ENCODE results near the gene CCDC17.
"Not testable (repeated sequence)": the region's sequence is repeated elsewhere in the genome, so short reads cannot be mapped to it uniquely, and the experiment has no call there.

CCDC17 gene

DNA sequence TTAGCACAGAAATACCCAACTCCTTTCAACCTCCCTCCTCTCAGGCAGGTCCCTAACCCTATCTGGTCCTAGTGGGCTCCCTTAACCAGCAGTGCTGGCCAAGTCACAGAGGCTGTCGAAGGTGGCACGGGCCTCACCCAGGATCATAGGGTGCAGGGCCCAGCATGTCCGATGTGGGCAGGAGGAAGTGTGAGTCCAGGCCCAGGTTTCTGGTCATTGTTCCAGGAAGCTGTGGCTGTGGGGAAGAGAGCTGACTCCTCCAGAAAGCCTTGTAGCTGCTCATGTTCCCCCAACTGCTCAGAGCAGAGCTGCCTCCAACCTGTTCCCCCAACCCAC, 2.4 kb downstream of the CCDC17 start:
- no peak for DNase-seq

DNA sequence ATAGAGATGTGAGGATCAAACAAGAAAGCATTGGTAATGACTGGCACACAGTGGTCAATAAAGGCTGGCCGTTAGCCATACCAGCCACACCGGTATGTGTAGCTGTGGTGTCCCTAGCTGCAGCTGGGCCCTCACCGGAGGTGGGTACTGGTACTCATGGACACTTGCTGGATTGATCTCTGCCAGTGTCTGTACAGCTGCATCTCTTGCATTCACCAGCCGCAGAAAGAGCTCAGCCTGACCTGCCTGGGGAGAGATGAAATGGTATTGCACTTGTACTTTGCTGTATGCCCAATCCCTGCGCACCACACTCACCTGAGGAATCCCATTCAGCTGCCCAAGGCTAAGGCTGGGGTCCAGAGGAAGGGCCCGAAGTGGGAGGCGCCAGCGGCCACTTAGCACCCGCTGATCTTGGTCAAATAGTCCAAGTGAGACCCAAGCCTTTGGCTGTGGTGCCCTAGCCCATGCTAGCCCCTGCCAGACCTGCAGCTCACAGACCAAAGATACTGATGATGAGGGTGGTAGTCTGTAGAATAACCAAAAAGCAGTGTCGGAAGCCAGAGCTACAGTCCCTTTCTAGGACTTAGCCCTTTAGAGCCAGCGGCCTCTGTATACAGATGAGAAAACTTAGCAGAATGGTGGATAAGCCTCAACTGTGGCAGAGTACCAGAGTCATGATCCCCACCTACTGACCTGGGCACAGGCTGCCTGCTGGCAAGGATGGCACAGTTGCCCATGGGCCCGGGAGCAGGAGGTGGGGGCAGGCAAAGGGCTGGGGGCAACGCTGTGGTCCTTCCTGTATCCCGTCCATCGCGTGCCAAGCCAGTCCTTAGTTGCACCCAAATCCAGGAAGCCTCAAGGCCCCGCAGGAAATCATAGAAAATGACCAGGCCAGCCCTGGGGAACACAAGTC, 3.0 kb downstream of the CCDC17 start:
- DNase-seq, result no peak

DNA sequence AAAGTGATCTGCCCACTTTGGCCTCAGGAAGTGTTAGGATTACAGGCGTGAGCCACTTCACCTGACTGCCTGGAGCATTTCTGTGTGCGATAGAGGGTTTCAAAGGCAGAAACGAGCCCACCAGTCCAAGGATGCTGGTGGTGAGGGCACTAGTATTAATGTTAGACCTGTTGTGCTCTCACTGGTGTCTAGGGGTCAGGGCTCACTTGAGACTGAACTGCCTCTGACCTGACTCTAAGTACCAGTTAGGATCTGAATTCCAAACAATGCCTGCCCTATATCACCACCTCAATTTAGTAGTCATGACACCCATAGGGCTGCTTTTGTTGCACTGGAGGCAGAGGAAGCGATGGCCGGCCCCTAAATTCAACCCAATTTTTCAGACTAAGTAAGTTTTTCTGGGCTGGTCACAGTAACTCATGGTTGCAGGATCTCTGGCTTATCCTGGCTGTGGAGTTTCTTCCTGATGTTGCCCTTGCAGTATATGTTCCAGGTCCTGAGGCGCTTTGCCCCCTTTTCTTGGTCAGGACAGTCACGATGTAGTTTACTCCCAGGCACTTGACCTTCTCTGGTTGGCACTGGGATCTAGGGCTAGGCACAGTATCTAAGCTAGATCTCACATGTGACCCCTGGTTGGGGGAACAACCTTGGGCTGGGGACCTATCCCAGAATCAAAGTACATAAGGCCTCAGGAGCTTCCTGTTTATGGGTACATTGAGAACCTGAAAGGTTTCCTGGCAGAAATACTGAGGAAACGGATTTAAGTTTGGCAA, 4.5 kb downstream of the CCDC17 start:
- no peak for DNase-seq

DNA sequence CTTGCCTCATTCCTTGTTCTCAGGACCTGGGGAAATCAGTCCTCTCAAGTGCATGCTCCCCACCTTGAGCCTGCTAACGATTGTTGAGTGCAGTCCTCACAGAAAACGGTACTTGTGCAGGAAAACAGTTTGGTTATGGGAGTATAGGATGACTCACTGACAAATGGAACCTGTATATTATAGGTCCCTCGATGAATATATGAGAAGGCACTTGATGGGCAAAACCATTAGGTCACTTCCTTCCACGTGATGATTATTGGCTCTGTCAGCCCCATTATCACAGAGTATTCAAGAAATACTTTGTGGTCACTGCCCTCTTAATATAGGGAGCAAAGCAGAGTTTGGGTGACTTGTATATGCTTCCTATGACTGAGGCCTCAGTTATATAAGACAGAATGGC, 6.2 kb downstream of the CCDC17 start:
- no peak for DNase-seq

DNA sequence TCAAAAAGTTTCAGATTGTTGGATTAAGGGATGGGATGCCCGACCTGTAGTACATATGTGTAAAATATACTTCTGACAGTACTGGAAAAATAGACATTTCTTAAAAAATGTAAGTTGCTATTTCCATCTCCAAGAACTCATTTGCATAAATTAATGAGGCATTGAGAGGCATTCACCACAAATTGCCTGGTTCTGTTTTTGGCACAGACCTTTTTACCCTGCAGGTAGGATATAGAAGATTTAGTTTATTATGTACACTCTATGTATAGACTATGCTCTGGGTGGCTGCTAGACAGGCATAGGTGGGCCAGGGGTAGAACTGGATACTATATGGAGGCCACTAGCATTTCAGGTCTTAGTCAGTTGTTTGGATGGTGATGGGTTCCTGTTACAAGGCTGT, 8.0 kb downstream of the CCDC17 start:
- no peak for DNase-seq

DNA sequence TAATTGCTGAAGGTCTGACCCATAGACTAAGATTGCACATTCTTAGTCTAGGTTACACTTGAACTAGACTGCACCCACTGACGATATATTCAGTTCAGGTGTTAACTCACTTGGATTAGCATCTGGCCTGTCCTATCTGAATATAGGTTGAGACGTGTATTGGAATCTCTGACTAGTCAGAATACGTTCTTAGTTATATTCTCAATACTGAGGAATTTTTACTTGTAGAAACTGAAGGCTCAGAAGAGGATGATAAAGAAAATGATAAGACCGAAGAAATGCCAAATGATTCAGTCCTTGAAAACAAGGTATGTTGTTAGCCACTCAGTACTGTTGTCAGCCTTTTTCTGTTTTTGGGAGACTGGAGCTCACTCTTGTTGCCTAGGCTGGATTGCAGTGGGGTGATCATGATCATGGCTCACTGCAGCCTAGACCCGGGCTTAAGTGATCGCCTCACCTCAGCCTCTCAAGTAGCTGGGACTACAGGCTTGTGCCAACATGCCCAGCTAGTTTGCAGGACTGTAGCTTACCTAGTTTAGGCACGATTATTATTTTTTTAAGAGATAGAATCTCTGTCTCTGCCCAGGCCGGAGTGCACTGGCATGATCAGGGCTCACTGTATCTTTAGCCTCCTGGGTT, 10.8 kb downstream of the CCDC17 start:
- no peak for DNase-seq

DNA sequence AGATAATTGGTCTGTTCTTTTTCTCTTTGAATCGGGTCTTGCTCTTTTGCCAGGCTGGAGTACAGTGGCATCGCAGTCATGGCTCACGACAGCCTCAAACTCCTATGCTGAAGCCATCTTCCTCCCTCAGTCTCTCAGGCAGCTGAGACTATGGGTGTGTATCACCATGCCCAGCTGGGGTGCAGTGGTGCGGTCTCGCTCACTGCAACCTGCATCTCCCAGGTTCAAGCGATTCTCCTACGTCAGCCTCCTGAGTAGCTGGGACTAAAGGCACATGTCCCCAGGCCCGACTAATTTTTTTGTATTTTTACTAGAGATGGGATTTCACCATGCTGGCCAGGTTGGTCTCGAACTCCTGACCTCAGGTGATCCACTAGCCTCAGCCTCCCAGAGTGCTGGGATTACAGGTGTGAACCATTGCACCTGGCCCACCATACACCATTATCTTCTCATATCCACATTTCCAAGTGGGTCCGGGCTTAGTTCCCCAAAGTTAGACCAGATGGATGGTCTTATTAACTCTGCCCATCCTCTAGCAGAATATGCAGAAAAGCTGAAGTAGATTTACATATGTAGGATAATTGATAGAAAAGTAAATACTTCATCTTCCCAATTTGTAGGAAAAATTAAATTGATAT, 13.1 kb downstream of the CCDC17 start:
- no peak for DNase-seq

DNA sequence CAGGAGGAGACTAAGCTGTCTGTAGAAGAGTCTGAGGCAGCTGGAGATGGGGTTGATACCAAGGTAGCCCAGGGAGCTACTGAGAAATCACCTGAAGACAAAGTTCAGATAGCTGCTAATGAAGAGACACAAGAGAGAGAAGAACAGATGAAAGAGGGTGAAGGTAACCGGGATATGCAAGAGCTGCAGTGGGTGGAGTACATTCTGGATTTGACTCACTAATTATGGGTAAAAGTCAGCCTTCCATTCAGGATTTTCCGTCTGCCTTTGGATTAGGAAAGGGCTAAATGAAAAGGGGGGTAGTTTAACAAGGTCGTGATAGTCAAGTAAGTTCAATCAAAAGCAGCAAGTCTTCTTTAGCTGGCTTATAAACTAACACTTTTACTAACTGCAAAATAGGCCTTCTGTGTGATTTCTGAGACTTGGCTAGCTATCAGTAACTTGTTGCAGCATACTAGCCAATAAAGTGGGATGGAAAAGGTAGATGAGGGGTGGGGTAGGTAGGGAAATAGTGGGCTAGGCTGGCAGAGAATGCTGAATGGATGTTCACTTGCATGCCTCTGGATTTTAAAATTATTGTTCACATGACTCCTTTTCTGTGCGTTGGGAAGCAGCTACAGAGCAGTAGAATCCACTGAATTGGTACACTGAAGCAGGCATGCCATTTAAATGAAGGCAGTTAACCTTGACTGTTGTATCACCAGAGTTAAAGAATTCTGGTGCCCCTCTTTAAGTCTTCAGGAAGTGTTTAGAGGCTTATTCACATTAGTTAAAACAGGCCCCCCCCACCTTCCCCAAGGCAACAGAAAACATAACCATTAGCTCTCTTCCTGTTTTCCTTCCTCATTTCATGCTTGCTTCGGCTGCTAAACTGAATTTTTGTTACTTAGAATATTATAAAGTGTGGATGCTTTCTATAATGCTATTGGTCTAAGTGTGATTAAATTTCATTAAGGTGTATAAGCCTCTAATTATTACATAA, 15.4 kb downstream of the CCDC17 start:
- no peak for DNase-seq

DNA sequence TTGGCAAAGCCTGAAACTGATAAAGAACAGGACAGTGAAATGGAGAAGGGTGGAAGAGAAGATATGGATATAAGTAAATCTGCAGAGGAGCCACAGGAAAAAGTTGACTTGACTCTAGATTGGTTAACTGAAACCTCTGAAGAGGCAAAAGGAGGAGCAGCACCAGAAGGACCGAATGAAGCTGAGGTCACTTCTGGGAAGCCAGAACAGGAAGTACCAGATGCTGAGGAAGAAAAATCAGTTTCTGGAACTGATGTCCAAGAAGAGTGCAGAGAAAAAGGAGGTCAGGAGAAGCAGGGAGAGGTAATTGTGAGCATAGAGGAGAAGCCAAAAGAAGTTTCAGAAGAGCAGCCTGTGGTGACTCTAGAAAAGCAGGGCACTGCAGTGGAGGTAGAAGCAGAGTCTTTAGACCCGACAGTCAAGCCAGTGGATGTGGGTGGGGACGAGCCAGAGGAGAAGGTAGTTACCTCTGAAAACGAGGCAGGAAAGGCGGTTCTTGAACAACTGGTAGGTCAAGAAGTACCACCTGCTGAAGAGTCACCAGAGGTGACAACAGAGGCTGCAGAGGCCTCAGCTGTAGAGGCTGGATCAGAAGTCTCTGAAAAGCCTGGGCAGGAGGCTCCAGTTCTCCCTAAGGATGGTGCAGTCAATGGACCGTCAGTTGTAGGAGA, 16.3 kb downstream of the CCDC17 start:
- DNase-seq, result no peak

DNA sequence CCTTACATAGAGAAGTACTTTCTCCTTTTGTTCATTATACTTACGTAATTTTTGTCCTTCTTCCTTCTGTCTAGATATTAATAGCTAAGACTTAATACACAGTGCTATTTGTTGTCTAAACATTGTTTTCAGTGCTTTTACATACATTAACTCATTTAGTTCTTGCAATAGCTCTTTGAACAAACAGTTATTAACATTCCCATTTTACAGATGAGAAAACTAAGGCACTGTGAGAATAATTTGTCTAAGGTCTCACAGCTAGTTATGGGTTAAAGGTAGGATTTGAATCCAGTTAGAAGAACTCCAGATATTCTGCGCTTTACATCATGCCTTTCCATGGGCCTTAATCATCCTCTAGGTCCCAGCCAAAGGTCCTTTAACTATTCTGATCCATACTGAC, 19.6 kb downstream of the CCDC17 start:
- DNase-seq, result no peak

DNA sequence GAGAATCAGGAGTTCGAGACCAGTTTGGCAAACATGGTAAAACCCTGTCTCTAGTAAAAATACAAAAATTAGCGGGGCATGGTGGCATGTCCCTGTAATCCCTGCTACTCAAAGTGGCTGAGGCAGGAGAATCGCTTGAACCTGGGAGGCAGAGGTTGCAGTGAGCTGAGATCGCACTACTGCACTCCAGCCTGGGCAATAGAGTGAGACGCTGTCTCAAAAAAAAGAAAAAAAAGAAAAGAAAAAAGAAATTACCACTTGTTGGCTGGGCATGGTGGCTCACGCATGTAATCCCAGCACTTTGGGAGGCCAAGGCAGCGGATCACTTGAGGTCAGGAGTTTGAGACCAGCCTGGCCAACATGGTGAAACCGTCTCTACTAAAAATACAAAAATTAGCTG, 27.1 kb downstream of the CCDC17 start:
- not testable (repeated sequence) for DNase-seq

DNA sequence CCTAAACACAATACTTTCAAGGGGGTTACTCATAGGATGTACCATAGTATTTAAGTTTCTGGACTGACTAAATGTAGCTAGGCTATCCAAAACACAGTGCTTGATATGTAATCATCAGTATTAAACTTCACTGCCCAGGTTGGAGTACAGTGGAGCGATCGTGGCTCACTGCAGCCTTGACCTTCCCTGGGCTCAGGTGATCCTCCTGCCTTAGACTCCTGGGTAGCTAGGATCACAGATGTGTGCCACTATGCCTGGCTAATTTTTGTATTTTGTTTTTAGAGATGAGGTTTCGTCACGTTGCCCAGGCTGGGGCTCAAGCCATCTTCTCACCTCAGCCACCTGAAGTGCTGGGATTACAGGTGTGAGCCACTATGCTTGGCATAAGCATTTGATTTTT, 29.4 kb downstream of the CCDC17 start:
- no peak for DNase-seq

DNA sequence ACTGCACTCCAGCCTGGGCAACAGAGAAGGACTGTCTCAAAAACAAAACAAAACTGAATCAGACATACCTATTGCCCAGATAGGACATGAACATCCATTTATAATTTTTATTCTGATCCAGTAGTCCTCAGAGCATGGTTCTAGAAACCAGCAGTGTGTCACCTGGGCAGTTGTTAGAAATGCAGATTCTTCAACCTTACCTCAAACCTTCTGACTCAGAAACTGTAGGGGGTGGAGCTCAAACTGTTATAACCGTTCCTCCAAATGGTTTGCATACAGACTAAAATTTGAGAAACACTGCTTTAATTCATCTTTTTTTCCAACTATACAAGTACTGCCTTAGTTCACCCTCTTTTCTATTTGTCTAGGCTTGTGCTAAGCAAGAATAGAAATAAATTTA, 34.0 kb downstream of the CCDC17 start:
- no peak for DNase-seq

DNA sequence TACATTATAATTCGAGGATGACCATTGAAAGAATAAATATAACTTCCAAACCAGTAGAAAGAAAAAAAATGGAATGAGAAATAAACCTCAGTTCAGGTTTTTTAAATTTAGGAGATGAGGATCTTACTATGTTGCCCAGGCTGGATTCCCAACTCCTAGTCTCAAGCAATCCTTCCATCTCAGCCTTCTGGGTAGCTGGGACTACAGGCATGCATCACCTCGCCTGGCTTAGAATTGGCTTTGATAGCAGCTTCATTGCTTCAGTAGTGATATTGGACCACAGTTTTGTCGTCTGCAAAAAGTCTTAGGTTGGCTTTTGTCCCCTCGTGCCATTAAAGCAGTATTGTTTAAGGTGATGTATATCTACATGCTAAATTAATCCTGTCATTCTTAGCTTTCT, 37.1 kb downstream of the CCDC17 start:
- DNase-seq, result no peak

DNA sequence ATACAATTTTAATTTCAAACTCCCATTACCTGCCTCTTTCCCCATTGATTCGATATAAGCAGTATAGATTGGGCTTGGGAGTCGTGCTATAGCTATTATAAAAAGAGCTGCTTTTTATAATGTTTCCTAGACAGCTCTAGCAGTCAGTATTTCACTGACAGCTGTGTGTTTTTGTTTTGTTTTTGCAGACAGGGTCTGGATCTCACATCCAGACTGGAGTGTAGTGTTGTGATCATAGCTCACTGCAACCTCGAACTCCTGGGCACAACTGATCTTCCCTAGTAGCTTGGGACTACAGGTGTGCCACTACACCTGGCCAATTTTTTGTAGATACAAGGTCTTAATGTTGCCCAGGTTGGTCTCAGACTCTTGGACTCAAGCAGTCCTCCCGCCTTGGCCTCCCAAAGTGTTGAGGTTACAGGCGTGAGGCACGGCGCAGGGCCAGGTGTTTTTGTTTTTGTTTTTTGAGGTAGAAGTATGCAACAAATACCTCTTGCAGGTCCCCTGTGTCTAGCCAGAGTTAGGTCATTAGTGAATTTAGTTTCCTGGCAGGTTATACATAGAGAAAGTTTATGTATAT, 38.3 kb downstream of the CCDC17 start:
- no peak for DNase-seq

DNA sequence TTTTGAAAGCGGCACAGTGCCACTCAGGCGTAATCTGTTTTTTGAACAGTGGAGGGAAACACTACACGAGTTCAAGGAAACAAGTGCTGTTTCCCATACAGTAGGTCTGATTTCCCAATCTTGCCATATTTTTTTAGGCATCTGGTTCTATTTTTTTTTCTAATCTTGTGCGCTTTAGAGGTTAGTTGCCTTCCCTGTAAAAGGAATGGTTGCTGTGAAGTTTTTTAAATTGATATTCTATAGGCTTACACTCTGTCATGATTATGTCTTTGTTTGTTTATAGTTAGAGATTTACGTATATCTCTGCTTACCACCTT, 38.8 kb downstream of the CCDC17 start:
- DNase-seq, result no peak

DNA sequence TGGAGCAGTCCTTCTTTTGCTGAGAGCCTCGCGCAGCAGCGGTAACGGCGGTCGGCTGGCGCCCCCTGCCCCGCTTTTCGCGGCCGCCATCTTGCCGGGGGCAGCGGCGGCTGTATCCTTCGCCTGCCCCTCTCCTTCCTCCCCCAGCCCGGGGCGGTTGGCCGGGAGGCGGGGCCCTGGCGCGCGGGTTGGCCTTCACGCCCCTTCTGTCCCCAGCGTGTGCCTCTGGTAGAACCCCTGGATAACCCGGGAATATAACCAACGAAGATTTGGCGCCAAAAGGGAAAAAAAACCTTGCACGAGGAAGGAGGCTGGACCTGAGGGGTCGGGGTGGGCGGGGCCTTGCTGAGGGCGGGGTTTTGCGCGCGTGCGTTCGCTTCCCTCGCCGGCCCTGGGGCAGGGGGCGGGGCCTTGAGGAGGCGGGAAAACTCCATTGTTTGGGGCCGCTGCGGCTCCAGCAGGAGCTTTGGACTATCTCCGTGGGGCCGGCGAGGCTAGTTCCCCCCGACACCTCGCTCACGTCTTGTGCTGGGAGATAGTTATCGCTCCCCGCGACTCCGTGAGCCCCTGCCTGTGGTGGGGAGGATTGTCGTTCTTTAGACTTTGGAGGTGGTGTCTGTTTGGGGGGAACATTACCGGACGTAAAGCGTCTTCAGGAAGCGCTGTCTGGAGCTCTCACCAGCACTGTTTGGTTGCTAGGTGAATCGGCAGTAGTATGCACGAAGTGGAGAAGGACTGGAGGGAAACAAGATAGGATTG, 39.3 kb downstream of the CCDC17 start:
- peak; percentile 62 to 88 (median 79) for DNase-seq

DNA sequence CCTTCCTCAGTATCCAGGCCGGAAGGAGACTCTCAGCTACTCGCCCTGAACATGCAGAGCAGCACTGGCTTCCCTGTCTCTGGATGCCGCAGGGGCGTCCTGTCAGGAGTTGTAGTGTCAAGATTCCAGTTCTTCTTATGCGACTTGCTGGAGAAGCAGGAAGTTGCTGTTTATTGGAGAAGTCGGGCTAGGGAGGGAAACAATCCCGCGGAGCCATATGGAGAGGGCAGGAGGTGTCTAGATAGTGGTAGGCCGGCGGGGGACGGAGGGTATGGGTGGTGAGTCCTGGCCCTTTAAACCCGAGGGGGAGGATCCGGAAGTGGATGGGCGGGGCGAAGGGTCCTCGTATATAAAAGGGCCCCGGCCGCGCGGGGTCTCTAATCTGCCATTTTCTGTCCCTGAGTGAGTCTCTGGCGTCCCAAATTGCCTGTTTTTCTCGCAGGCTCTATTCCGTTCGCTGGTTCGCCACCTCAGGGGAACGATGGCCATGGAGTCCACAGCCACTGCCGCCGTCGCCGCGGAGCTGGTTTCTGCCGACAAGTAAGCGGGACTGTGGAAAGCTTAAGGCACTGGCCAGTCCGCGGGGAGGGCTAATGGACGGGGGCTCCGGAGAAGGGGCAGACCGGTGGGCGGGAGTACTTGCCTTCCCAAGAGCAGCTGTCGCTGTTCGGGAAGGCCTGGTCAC, 40.0 kb downstream of the CCDC17 start, which contains the start of gene NASP:
TSS of gene NASP (plus strand) at position 376 of the 685 bp plus-strand sequence. CDS start at position 482, 106 bp downstream.
- peak; percentile 83 to 89 (median 87) for DNase-seq

DNA sequence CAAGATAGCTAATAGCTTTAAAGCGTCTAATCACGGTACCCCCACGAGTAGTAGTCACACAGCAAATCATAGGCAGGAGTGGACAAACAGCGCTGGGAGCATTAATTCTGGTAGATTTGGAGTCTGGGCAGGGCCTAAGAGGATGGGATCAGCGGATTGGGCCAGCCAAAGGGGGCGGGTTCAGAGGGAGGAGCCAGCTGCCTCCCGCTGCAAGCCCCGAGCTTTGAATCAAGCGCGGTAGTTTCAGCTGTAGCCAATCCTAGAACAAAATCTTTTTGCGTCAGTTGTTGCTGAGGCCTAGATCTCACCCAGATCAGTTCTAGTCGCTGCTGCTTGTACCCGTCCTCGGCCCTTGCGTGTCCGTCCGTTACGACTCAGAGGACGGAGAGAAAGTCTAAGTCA, 40.6 kb downstream of the CCDC17 start:
- peak; percentile 51 to 91 (median 76) for DNase-seq

Measured in activated naive CD4-positive, alpha-beta T cell (primary cell).